ENCODE results near the gene FUT6.
"Not testable (repeated sequence)": the region's sequence is repeated elsewhere in the genome, so short reads cannot be mapped to it uniquely, and the experiment has no call there.

- TF ChIP-seq CTCF (conservative IDR thresholded peaks at IDR 0.05; ENCODE audit: low read length); EZH2phosphoT487 (IDR thresholded peaks at IDR 0.05; ENCODE audit: borderline replicate concordance): not testable (repeated sequence)
Observed at GRCh38 chr19:5854121-5854520, 14.6 kb upstream of the FUT6 start.

Data from Loucy (cell line).